ENCODE measurements around the gene EXT2. TPM values are rescaled to one million over a fixed set of nuclear protein-coding genes. Genes with fewer than 3 reads are reported as not detected.

EXT2 gene
- total RNA-seq, 4 donors from 2014 or later, result 47.8 to 80.4 (median 68.0) TPM

DNA sequence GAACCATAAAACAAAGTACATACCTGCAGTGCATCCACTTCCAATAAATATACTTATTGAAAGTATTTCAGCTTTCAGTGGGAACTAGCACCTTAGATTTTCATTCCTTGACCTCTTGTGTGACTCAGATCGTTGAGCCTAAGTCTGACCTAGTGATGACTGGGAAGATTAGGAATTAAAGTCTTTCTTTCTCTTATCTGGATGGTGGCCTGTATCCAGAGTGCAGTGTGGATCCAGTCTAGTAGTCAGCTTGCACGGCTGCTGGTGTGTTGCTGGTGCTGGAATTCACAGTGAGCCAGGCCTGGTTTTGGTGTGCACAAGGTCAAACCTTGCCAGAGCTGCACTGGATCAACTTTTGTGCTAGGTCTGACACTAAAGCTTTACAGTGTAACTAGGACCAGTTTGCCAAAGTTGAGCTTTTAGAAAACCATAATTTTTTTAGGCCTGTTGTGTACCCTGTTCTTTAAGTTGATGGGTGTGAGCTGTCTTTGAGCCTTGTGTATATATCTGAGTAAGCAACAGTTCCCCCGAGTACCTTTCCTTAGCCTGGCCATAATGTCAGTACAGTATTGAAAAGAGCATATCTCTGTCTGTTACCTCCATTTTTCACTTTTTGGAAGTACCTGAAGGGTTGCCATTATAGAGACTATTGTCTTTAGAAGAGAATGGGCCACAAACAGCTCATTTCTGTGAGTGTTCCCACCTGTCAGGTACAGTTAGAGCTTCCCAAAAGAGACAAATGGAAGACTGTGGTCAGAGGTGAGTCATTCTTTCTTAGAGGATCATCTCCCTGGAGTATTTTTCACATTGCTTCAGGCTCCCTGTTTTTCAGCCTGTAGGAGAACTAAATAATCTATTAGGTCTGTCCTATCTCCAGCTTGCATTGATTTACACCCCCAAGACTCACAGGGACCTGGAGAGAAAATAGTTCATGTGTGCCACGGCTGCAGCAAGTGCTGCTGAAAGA lies 124.6 kb downstream of the EXT2 start:
- TF ChIP-seq, protein P1, sequence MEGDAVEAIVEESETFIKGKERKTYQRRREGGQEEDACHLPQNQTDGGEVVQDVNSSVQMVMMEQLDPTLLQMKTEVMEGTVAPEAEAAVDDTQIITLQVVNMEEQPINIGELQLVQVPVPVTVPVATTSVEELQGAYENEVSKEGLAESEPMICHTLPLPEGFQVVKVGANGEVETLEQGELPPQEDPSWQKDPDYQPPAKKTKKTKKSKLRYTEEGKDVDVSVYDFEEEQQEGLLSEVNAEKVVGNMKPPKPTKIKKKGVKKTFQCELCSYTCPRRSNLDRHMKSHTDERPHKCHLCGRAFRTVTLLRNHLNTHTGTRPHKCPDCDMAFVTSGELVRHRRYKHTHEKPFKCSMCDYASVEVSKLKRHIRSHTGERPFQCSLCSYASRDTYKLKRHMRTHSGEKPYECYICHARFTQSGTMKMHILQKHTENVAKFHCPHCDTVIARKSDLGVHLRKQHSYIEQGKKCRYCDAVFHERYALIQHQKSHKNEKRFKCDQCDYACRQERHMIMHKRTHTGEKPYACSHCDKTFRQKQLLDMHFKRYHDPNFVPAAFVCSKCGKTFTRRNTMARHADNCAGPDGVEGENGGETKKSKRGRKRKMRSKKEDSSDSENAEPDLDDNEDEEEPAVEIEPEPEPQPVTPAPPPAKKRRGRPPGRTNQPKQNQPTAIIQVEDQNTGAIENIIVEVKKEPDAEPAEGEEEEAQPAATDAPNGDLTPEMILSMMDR (IDR thresholded peaks at IDR 0.05), result no peak
- Histone ChIP-seq H3K27ac (replicated peaks in 1 of 4) (no peak overlapping the region), H3K27me3 (no peaks in the 10 kb centered on the region), H3K9me3 (no peaks in the 10 kb centered on the region), H3K4me3 (no peak overlapping the region), H3K4me1 (peaks cover 0 to 4% (median 0%) of the 10 kb centered on the region in 4 donors), H3K36me3 (peaks cover 0 to 21% (median 0%) of the 10 kb centered on the region in 4 donors)
- intact Hi-C loops (cut with DNase I), result no loop called here
- DNase-seq (ENCODE audit: extremely low spot score), result no peak
- WGBS, result 84% methylated on average over 4 of the region's 4 CpGs

DNA sequence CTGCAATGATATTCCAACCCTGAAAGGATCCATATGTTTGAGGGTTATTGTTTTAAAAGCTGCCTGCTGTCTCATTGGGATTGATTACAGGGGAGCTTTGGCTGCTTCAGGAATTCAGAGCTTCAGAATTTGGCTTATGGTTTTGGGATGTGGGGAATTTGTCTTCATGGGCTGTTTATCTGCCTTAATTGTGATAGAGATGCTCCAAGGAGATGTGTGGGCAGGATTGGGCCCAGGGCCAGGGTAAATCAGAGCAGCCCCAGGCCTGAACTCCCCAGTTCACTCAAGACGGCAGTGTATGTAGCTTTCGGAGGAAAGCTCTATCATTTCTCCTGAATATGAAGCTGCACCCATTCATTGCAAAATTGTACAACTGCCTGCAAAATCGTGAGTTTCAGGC lies 126.0 kb downstream of the EXT2 start:
- H3K9me3 ChIP-seq, result no peaks in the 10 kb centered on the region
- no peak overlapping the region for H3K4me3 ChIP-seq
- H3K36me3 ChIP-seq, result peaks cover 0 to 21% (median 0%) of the 10 kb centered on the region in 4 donors
- no peak for DNase-seq (ENCODE audit: extremely low spot score)
- peaks cover 0 to 4% (median 0%) of the 10 kb centered on the region in 4 donors for H3K4me1 ChIP-seq
- no peaks in the 10 kb centered on the region for H3K27me3 ChIP-seq
- intact Hi-C loops (cut with DNase I), result no loop called here
- WGBS, result 74% methylated on average over 3 of the region's 3 CpGs
- TF ChIP-seq EP300 (IDR thresholded peaks at IDR 0.05), result no peak
- TF ChIP-seq POLR2AphosphoS5 (IDR thresholded peaks at IDR 0.05), result no peak
- TF ChIP-seq, protein P1 (IDR thresholded peaks at IDR 0.05), result no peak
- TF ChIP-seq POLR2A (IDR thresholded peaks at IDR 0.05; ENCODE audit: low read depth), result no peak
- H3K27ac ChIP-seq (replicated peaks in 1 of 4), result no peak overlapping the region

DNA sequence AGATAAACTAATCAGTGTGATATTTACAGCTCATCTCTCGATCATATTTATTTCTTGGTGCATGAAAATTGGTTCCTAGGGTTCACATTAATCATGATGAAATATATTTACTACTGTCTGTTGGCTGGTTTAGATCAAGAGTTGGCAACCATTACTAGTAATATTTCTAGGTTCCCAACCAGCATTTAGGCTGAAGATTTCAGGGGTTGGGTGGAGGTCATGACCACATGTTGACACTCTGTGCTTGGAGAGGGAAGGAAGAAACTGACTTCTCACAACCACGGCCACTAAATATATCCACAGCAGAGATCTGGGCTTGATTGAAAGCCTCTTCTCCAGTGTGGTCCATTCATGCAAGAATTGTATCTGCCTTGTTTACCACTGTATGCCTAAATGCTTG lies 126.5 kb downstream of the EXT2 start:
- Histone ChIP-seq H3K36me3 (peaks cover 0 to 21% (median 0%) of the 10 kb centered on the region in 4 donors), H3K4me1 (peaks cover 0 to 4% (median 0%) of the 10 kb centered on the region in 4 donors), H3K4me3 (no peak overlapping the region), H3K27me3 (no peaks in the 10 kb centered on the region), H3K27ac (replicated peaks in 1 of 4) (no peak overlapping the region), H3K9me3 (no peaks in the 10 kb centered on the region)
- no peak for DNase-seq (ENCODE audit: extremely low spot score)
- intact Hi-C loops (cut with DNase I), result no loop called here
- 82% methylated on average over 2 of the region's 2 CpGs for WGBS
- TF ChIP-seq EP300 (IDR thresholded peaks at IDR 0.05) (no peak), POLR2A (IDR thresholded peaks at IDR 0.05; ENCODE audit: low read depth) (no peak)

- H3K27me3 ChIP-seq, result no peaks in the 10 kb centered on the region
- intact Hi-C loops (cut with DNase I), result no loop called here
- peaks cover 0 to 14% (median 0%) of the 10 kb centered on the region in 4 donors for H3K36me3 ChIP-seq
- no peak overlapping the region for H3K4me3 ChIP-seq
- TF ChIP-seq POLR2AphosphoS5 (IDR thresholded peaks at IDR 0.05), result no peak
- no peak for TF ChIP-seq EP300 (IDR thresholded peaks at IDR 0.05)
- TF ChIP-seq, protein P1 (IDR thresholded peaks at IDR 0.05), result no peak
- no peak for TF ChIP-seq POLR2A (IDR thresholded peaks at IDR 0.05; ENCODE audit: low read depth)
- no peak for DNase-seq (ENCODE audit: extremely low spot score)
- H3K9me3 ChIP-seq, result no peaks in the 10 kb centered on the region
- H3K4me1 ChIP-seq, result peaks cover 0 to 4% (median 0%) of the 10 kb centered on the region in 4 donors
- no peak overlapping the region for H3K27ac ChIP-seq (replicated peaks in 1 of 4)
These were observed 127.8 kb downstream of the EXT2 start for GRCh38 chr11:44223238-44223637.

DNA sequence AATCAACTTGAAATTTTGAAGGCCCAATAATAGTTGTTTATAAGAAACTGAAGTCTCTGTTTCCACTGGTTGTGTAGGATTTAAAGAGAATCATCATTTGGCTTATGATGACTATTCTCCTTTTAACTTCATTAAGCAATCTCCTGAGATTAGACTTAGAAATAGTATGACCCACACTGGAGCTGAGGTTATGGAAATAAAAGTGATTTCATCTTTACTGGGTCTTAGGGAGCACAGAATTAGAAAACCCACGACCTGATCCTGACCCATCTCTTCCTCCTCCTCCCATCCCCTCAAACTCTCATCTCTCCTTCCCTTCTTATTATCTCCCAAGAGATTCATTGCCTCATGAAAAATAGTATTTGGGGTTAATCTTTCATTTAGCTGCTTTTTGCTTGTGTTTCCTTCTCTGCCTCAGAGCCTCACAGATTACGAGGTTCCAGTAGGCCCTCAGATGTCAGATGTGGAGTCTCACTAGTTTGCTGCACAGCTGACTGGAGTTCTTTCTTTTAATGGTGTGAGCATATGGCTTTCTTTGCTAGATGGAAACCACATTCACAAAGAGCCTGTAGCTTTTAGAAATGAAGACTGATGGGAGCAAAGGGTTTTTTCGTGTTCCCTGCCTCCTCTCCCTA lies 129.5 kb downstream of the EXT2 start:
- no peak overlapping the region for H3K4me3 ChIP-seq
- no peak for TF ChIP-seq POLR2AphosphoS5 (IDR thresholded peaks at IDR 0.05)
- TF ChIP-seq POLR2A (IDR thresholded peaks at IDR 0.05; ENCODE audit: low read depth), result no peak
- TF ChIP-seq, protein P1 (IDR thresholded peaks at IDR 0.05), result no peak
- TF ChIP-seq EP300 (IDR thresholded peaks at IDR 0.05), result no peak
- intact Hi-C loops (cut with DNase I), result no loop called here
- 83% methylated on average over 3 of the region's 3 CpGs for WGBS
- H3K4me1 ChIP-seq, result peaks cover 0 to 4% (median 0%) of the 10 kb centered on the region in 4 donors
- H3K27ac ChIP-seq (replicated peaks in 1 of 4), result no peak overlapping the region
- H3K27me3 ChIP-seq, result no peaks in the 10 kb centered on the region
- no peak for DNase-seq (ENCODE audit: extremely low spot score)
- H3K36me3 ChIP-seq, result peaks cover 0 to 8% (median 0%) of the 10 kb centered on the region in 4 donors
- no peaks in the 10 kb centered on the region for H3K9me3 ChIP-seq
